T-helper 17 cell (primary cell): ENCODE results near the gene BCAS3. TPM values are rescaled to one million over a fixed set of nuclear protein-coding genes. Genes with fewer than 3 reads are reported as not detected.

Source experiments
- ATAC-seq: fragments of 150-1000 bp; cut with Tn5 transposase; 2 replicates; pipeline ENCODE4 v1.10.0; 2021; ENCODE audit warnings: mild to moderate bottlenecking, moderate library complexity
- DNase-seq, 3 donors: peaks; one replicate each; pipeline versions ENCODE4 v3.0.0 to v3.0.0-alpha.2; 2020 to 2021
- H3K9me3 ChIP-seq: one replicate; pipeline ENCODE4 v1.7.0; 2013; ENCODE audit warnings: low read length, mild to moderate bottlenecking; ENCODE audit not compliant: control insufficient read depth, poor library complexity, severe bottlenecking
- H3K27ac Mint-ChIP-seq: one replicate; pipeline ENCODE4 v1.8.0; 2022; ENCODE audit warnings: mild to moderate bottlenecking, moderate library complexity, mixed read lengths
- H3K27me3 Mint-ChIP-seq: one replicate; pipeline ENCODE4 v1.8.0; 2022; ENCODE audit warnings: mixed read lengths
- H3K36me3 Mint-ChIP-seq: one replicate; pipeline ENCODE4 v1.8.0; 2022; ENCODE audit warnings: low read depth, mixed read lengths
- H3K4me1 Mint-ChIP-seq: one replicate; pipeline ENCODE4 v1.8.0; 2022; ENCODE audit warnings: mild to moderate bottlenecking, mixed read lengths
- H3K4me3 Mint-ChIP-seq: one replicate; pipeline ENCODE4 v1.8.0; 2022; ENCODE audit warnings: mild to moderate bottlenecking, moderate library complexity, mixed read lengths
- total RNA-seq, 4 donors: library from RNA in 2 of 4; stranded (reverse) in 2 of 4; gene quantifications; one replicate each; pipeline ENCODE4 v1.2.3 and lab custom pipeline; 2022 to 2026

The BCAS3 gene
- total RNA-seq, 2 donors from 2014 or later = 39.0 to 50.0 TPM

DNA sequence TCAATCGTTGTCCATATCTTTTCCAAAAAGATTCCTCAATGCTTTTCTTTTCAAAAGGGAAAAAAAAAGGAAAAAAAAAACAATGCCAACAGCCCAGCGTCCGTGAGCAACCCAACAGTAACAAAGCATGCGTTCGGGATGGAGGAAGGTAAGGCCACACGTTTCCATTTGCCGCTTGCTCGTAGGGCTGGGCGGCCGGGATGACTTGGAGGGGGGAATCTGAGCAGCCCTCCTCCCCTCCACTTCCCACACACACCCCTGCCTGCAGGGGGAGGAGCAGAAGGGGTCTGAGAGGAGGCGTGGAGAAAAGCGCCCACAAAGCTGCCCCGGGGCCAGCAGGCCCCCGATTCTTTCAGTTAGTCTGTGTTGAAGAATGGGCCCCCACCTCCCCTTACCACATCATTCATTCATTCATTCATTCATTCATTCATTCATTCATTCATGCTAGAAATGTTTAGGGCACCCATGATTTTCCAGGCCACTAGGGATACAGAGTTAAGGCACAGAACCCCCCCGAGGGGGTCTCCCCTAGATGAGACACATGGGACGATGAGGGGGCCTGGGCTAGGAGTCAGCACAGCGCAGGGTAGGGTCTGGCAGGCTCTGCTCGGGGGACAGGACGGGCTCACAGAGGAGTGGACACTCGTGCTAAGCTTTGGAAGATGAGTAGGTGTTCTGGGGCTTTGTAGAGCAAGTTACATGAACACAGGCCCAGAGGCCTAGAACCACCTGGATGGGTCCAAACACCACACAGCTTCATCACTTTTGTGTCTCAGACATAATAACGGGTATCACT lies 711.1 kb downstream of the BCAS3 start:
- Mint-ChIP-seq H3K4me3 (no peak overlapping the region), H3K27ac (no peak overlapping the region), H3K4me1 (peaks cover 5% of the 10 kb centered on the region), H3K36me3 (peaks cover 2% of the 10 kb centered on the region), H3K27me3 (peaks cover 11% of the 10 kb centered on the region)
- DNase-seq (no peak), ATAC-seq (no peak)
- no peaks in the 10 kb centered on the region for H3K9me3 ChIP-seq

DNA sequence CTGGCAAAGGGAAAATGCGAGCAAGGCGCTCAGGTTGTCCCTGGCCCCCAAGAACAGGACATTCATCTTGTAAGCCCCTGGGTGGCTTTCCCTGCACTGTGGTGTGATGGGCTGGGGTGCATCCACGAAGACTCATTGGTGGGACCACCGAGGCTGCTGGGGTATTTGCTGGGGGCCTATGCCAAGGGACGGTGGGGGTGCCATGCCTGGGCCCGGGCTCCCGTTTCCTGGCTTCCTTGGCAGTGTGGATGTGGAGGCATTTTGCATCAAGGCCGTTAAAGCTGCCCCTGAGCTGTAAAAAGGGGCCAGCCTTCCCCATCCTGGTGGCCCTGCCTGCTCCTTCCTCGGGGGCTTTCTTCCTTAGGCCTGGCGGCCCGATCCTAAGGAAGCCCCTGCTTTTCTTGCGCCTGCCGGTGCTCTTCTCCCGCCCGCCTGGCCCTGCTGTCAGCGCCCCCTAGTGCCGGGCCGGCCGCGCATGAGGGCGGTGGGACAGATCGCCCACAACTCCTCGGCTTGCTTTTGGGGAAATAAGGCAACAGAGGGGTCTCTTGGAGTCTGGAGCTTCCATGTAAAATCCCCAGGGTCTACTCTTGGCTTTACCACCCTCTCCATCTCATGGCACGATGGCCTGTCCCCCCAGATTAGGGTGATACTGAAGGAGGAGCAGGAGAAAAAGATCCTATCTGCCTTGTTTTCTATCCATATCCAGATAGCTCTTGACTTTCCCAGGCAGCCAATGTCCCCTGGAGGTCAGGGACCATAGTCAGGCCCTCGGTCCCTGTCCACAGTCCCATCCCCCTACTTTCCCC lies 712.2 kb downstream of the BCAS3 start:
- Mint-ChIP-seq H3K4me1 (peaks cover 5% of the 10 kb centered on the region), H3K27ac (no peak overlapping the region)

DNA sequence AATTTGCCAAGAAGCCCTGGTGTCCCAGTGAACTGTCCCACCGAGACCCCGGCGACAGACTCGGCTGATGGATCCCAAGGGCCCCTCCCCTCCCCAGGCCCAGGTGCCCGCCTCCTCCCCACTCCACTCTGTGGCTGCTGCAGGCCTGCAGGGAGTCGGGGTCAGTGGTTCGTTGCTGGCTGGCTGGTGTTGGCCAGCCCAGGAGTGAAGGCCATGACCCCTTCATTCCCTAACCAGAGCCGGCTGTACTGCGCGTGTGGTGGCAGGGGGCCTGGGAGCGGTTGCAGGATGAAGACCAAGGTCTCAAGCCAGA lies 712.8 kb downstream of the BCAS3 start:
- H3K4me3 Mint-ChIP-seq = no peak overlapping the region
- H3K36me3 Mint-ChIP-seq = no peaks in the 10 kb centered on the region
- no peak overlapping the region for H3K27ac Mint-ChIP-seq
- no peaks in the 10 kb centered on the region for H3K9me3 ChIP-seq
- no peak for DNase-seq
- peaks cover 5% of the 10 kb centered on the region for H3K4me1 Mint-ChIP-seq
- H3K27me3 Mint-ChIP-seq = peaks cover 22% of the 10 kb centered on the region
- ATAC-seq = no peak

More for the DNA sequence above, 712.2 kb downstream of the BCAS3 start:
- H3K36me3 Mint-ChIP-seq = peaks cover 2% of the 10 kb centered on the region
- H3K4me3 Mint-ChIP-seq = no peak overlapping the region
- ATAC-seq = peak; percentile 56
- peaks cover 18% of the 10 kb centered on the region for H3K27me3 Mint-ChIP-seq
- DNase-seq = peak in 2 of 3 donors; percentile 24 to 48
- H3K9me3 ChIP-seq = no peaks in the 10 kb centered on the region

DNA sequence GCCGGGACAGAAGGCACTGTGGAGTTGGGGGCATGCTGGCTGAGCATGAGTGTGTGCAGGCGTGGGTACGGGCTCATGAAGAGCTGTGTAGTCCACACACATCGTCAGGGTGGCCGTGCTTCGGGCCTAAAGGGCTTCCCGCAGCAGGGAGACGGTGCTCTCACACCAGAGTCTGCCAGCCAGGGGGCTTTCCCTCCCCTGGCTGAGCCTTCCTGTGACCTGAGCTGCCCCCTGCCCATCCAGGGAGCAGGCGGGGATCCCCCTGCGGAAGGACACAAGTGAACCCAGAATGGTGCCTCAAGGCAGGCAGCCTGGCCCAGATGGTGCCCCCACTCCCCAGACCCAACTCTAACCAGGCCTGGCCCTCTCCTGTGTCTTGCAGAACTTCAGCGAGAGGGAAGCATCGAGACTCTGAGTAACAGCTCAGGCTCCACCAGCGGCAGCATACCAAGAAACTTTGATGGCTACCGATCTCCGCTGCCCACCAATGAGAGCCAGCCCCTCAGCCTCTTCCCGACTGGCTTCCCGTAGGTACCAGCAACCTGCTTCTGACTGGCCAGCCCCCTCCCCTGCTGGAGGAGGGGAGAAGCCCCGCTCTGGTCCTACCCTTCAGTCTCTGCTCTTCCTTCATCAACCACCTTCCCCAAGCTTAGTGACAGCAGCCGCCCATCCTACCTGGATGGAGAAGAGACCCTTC lies 714.1 kb downstream of the BCAS3 start:
- no peak overlapping the region for H3K4me3 Mint-ChIP-seq
- no peaks in the 10 kb centered on the region for H3K36me3 Mint-ChIP-seq
- H3K4me1 Mint-ChIP-seq = peaks cover 7% of the 10 kb centered on the region
- DNase-seq (no peak), ATAC-seq (no peak)
- peaks cover 28% of the 10 kb centered on the region for H3K27me3 Mint-ChIP-seq
- H3K27ac Mint-ChIP-seq = no peak overlapping the region
- no peaks in the 10 kb centered on the region for H3K9me3 ChIP-seq

DNA sequence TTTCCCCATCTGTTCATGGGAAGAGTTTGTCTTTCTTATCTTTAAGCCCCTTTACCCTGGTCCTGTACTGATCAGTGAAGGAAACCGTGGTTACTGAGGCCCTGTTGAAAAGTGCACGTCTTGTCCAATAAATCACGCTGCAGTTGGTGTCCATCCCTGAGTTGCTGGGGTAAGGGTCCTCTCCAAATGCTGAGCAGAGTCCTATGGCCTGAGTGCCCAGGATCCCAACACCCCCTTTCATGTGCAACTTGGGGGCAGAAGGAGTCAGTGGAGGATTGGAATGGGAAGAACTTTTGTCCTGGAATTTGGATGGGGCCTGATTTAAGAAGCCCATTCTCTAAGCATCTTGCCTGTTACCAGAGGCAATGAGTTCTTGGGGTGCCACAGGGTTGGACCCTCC lies 715.0 kb downstream of the BCAS3 start:
- H3K9me3 ChIP-seq = no peaks in the 10 kb centered on the region
- ATAC-seq = no peak
- Mint-ChIP-seq H3K27ac (no peak overlapping the region), H3K4me3 (no peak overlapping the region), H3K36me3 (no peaks in the 10 kb centered on the region), H3K27me3 (peaks cover 30% of the 10 kb centered on the region), H3K4me1 (peaks cover 7% of the 10 kb centered on the region)
- no peak for DNase-seq

DNA sequence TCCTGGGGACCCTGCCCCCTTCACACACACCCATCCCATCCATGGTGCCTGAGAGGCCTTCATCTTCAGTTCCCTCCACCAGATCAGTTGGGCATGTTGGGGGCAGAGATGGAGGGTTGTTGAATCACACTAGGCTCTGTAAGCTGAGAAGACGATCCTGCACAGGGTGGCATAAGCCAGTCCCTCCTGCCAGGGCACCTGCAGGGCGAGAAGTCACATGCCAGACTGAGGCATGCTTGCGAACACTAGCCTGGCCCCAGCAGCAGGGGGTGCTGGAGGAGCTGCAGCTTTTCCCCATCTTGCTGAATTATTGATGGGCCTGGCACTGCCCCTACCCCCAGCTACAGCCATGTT lies 715.9 kb downstream of the BCAS3 start:
- DNase-seq (no peak), ATAC-seq (peak; percentile 34)
- Mint-ChIP-seq H3K27ac (no peak overlapping the region), H3K36me3 (no peaks in the 10 kb centered on the region), H3K4me1 (peaks cover 13% of the 10 kb centered on the region), H3K4me3 (no peak overlapping the region), H3K27me3 (peaks cover 39% of the 10 kb centered on the region)
- no peaks in the 10 kb centered on the region for H3K9me3 ChIP-seq

DNA sequence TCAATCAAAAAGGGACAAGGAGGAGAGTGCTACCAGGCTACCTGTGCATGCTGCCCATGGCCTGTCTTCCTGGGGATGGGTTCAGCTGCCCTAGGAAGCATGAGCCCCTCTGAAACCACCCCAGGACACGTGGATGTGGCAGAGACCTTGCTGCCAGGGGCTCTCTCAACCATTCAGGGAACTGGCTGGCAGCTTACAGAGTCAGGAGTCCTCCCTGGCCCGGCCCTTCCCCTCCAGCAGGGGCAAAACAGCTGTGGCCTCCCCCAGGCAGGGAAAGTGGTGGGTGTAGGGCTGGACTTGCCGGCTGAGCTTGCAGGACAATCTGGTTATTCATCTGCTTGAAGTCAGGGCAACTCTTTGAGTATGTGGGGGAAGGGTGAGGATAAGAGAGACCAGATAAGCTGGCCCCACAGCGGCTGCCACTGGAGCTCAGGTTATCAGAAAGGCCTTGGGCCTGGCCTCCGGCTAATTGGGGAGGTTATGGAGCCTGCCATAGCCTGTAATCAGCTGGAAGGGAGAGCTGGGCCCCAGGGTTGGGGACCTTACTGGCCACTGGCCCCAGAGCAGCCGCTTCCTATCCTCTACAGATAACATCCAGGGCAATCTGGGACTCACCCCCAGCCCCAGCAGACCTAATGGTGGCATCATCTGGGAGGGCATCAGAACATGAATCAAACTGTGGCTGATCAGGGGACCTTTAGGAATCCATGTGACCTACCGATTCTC lies 716.4 kb downstream of the BCAS3 start:
- no peaks in the 10 kb centered on the region for H3K9me3 ChIP-seq
- Mint-ChIP-seq H3K27ac (no peak overlapping the region), H3K4me3 (no peak overlapping the region), H3K4me1 (peaks cover 14% of the 10 kb centered on the region), H3K36me3 (no peaks in the 10 kb centered on the region), H3K27me3 (peaks cover 42% of the 10 kb centered on the region)
- no peak for ATAC-seq
- no peak for DNase-seq

DNA sequence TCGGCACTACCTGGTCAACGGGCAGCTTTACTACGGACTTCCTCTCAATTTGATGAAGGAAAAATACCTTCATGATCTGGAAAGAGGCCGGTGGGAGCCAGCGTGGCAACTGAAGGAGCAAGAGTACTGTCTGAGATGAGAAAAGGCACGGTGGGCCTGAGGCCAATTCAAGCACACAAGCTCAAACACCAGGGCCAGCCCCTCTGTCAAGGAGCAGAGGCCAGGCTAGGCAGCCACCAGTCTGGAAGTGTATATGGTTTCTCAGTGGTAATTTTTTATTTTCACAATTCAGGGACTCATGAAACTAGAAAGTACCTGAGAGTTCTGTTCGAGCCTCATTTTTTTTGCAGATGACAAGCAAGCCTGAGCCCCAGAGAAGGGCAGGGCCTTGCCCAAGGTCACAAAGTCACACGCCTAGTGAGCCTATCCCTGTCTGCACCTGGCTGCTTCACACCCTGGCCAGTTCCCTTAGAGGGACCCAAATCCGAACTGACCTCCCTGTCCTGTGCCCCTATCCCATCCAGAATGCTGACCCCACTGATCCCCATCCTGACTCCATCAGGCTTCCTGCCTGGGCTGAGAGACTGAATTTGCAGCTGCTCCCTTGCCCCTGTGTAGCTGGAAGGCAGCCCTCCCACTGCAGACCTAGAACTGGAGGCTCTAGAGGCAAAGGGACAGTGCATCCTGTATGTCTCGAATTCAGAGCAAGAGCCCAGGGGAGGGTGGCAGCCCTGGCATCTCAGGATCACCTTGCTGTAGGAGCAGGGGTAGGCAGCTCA lies 717.2 kb downstream of the BCAS3 start:
- ATAC-seq (no peak), DNase-seq (no peak)
- Mint-ChIP-seq H3K27me3 (peaks cover 42% of the 10 kb centered on the region), H3K36me3 (no peaks in the 10 kb centered on the region), H3K4me3 (no peak overlapping the region), H3K27ac (no peak overlapping the region), H3K4me1 (peaks cover 11% of the 10 kb centered on the region)
- H3K9me3 ChIP-seq = no peaks in the 10 kb centered on the region

DNA sequence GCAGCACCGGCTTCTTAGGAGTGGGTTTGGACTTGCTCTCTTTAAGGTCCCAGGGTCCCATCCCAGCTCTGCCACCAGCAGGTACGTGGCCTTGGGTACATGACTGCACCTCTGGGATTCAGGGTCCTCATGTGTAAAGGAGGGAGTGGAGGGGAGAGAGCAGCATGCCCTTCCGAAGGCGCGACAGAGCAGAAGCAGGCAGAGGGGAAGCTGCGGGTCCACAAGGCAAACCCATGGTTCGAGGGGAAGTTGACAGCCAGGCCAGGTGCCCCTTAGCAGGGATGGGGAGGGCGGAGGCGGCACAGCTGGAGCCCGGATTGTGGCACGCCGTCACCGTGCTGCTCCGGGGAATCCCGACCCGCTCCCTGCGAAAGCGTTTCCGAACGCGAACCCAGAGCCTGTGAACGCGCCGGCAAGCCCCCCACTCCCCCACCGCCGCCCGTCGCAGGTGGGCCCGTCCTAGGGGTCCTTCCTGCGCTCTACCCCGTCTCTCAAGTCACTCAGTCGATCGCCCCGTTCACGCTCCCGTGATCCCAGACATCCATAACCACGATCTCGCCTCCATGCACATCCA lies 717.8 kb downstream of the BCAS3 start:
- Mint-ChIP-seq H3K27ac (no peak overlapping the region), H3K27me3 (peaks cover 42% of the 10 kb centered on the region), H3K4me3 (no peak overlapping the region), H3K4me1 (peaks cover 9% of the 10 kb centered on the region), H3K36me3 (no peaks in the 10 kb centered on the region)
- no peak for DNase-seq
- ATAC-seq = no peak
- H3K9me3 ChIP-seq = no peaks in the 10 kb centered on the region

DNA sequence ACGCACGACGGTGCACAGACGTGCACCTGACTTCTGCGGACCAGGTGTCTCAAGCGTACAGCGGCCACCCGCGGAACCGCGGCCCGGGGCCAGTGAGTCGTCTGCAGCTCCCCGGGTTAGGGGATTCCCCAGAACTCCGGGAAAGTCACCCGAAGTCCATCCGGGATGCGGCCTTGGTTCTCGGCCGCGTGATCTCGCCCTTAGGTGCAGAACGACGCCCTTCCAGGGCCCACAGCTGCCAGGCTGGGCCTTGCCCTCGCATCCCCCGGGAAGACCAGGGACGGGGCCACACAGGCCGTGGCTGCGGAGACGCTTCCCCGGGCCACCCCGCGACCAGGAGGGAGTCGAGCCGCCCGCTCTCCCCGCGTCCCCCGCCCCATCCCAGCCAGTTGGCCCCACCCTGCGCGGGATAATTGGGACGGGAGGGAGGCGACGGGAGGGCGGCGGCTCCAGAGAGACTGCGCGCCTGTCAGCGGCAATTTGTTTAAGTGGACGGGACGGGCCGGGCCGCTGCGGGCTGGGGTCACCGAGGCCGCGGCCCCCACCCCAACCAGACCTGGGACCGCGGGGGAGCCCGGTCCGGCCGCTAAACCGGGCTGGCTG lies 718.4 kb downstream of the BCAS3 start:
- no peak for ATAC-seq
- H3K9me3 ChIP-seq = no peaks in the 10 kb centered on the region

DNA sequence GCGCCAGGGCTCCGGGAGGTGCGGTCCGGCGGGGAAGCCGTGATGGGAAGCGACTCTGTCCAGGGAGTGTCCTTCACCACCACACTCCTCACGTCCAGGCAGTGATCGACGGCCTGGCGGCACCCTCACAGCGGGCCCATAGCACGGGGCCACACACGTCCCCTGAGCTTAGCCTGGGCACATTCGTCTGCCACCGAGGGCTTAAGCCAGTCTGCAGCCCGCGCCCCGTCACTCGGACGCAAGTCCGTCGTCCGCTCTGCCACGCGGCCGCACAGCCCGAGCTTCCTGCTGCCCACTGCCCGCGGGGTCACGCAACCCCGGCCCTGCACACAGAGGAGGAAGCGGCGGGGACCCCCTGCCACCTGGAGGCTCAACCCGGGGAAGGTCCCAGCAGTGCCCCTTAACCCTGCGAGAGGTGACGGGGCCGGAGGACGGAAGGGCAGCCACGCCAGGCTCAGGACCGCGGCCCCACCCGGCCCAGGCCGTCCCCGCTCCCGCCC lies 719.0 kb downstream of the BCAS3 start:
- DNase-seq = no peak
- H3K27ac Mint-ChIP-seq = no peak overlapping the region
- H3K36me3 Mint-ChIP-seq = no peaks in the 10 kb centered on the region
- H3K9me3 ChIP-seq = no peaks in the 10 kb centered on the region
- peaks cover 13% of the 10 kb centered on the region for H3K4me1 Mint-ChIP-seq
- no peak overlapping the region for H3K4me3 Mint-ChIP-seq
- no peak for ATAC-seq
- peaks cover 50% of the 10 kb centered on the region for H3K27me3 Mint-ChIP-seq

More for the DNA sequence above, 718.4 kb downstream of the BCAS3 start:
- no peaks in the 10 kb centered on the region for H3K36me3 Mint-ChIP-seq
- H3K27me3 Mint-ChIP-seq = peaks cover 47% of the 10 kb centered on the region
- H3K4me1 Mint-ChIP-seq = peaks cover 10% of the 10 kb centered on the region
- DNase-seq = no peak
- H3K4me3 Mint-ChIP-seq = no peak overlapping the region
- no peak overlapping the region for H3K27ac Mint-ChIP-seq
